Keratinocyte (primary cell): ENCODE data around the gene HRH3. TPM values are rescaled to one million over a fixed set of nuclear protein-coding genes. Genes with fewer than 3 reads are reported as not detected.

Source experiments
- DNase-seq: peaks from one replicate; pipeline ENCODE4 v3.0.0-alpha.2; 2011; ENCODE audit warnings: low read depth, missing footprints, low spot score
- FAIRE-seq: peaks from 2 replicates; lab custom pipeline; 2011; peaks lifted over from hg19 to GRCh38; lab: Jason Lieb, UNC
- H2AFZ ChIP-seq: 2 replicates; pipeline ENCODE4 v1.6.0; 2012; ENCODE audit warnings: low read length, control low read depth, inconsistent platforms; ENCODE audit not compliant: control insufficient read depth
- H3K27ac ChIP-seq: 2 replicates; pipeline ENCODE4 v1.5.1; 2011; ENCODE audit warnings: low read length; ENCODE audit not compliant: control insufficient read depth, insufficient read depth
- H3K27me3 ChIP-seq: 3 replicates; pipeline ENCODE4 v1.6.0; 2011; ENCODE audit warnings: low read length; ENCODE audit not compliant: control insufficient read depth, insufficient read depth; ENCODE audit errors: extremely low read depth
- H3K36me3 ChIP-seq, 2 experiments: 2 replicates in 1 of 2; 3 replicates in 1 of 2; pipeline ENCODE4 v1.5.1; 2011; ENCODE audit warnings: low read length in 2 of 2, mild to moderate bottlenecking in 1 of 2; ENCODE audit not compliant: control insufficient read depth in 2 of 2, insufficient read depth in 2 of 2; ENCODE audit errors: extremely low read depth in 1 of 2
- H3K4me1 ChIP-seq: 3 replicates; pipeline ENCODE4 v1.5.1; 2011; ENCODE audit warnings: low read length; ENCODE audit not compliant: control insufficient read depth, insufficient read depth; ENCODE audit errors: extremely low read depth
- H3K4me2 ChIP-seq: 3 replicates; pipeline ENCODE4 v1.6.0; 2011; ENCODE audit warnings: low read depth, low read length; ENCODE audit not compliant: control insufficient read depth, insufficient read depth; ENCODE audit errors: extremely low read depth
- H3K4me3 ChIP-seq, 3 experiments: fragments of 200-600 bp in 1 of 3; sonication (generic) in 1 of 3; 2 replicates in 2 of 3; 3 replicates in 1 of 3; pipeline ENCODE4 v1.5.1; 2011 to 2016; ENCODE audit warnings: low read length in 3 of 3, mild to moderate bottlenecking in 3 of 3, control low read depth in 2 of 3, inconsistent platforms in 1 of 3, low read depth in 1 of 3, mixed read lengths in 1 of 3, mixed run types in 1 of 3, moderate library complexity in 1 of 3; ENCODE audit not compliant: control insufficient read depth in 2 of 3, insufficient read depth in 2 of 3; ENCODE audit errors: extremely low read depth in 1 of 3
- H3K79me2 ChIP-seq: 2 replicates; pipeline ENCODE4 v1.6.0; 2012; ENCODE audit warnings: low read length; ENCODE audit not compliant: control insufficient read depth, insufficient read depth
- H3K9ac ChIP-seq: 3 replicates; pipeline ENCODE4 v1.6.0; 2011; ENCODE audit warnings: low read length; ENCODE audit not compliant: control insufficient read depth, insufficient read depth; ENCODE audit errors: extremely low read depth
- H3K9me1 ChIP-seq: 3 replicates; pipeline ENCODE4 v1.6.0; 2011; ENCODE audit warnings: low read length; ENCODE audit not compliant: control insufficient read depth, insufficient read depth; ENCODE audit errors: extremely low read depth
- H3K9me3 ChIP-seq: 2 replicates; pipeline ENCODE4 v1.5.1; 2012; ENCODE audit warnings: low read depth, low read length; ENCODE audit not compliant: control insufficient read depth
- H4K20me1 ChIP-seq: 3 replicates; pipeline ENCODE4 v1.6.0; 2011; ENCODE audit warnings: low read length; ENCODE audit not compliant: control insufficient read depth, insufficient read depth; ENCODE audit errors: extremely low read depth
- CTCF ChIP-seq, 3 experiments: IDR thresholded peaks in 1 of 3; conservative IDR thresholded peaks in 1 of 3; optimal IDR thresholded peaks in 1 of 3; 2 replicates in 2 of 3; 3 replicates in 1 of 3; pipeline versions ENCODE3 to v1.5.1; 2011; ENCODE audit warnings: low read length in 3 of 3, mild to moderate bottlenecking in 3 of 3, moderate library complexity in 2 of 3, control low read depth in 1 of 3, inconsistent platforms in 1 of 3; ENCODE audit not compliant: insufficient read depth in 2 of 3; ENCODE audit errors: extremely low read depth in 1 of 3
- EZH2 ChIP-seq: IDR thresholded peaks from one replicate; pipeline ENCODE4 v1.6.1; 2012; ENCODE audit warnings: inconsistent platforms, mild to moderate bottlenecking, low read length, moderate library complexity
- dilution Hi-C: fragments of 300-500 bp; cut with MboI; formaldehyde crosslinking; loops from one replicate; pipeline ENCODE4 v1.7.0; 2020; ENCODE audit warnings: low sequenced_read_pairs; ENCODE audit not compliant: extremely low pct_ligation_motif_present
- polyA plus RNA-seq, 5 experiments: library from polyadenylated mRNA; depleted of rRNA in 3 of 5; stranded (reverse) in 3 of 5; stranded (forward) in 1 of 5; unstranded in 1 of 5; fragments of >200 nt; gene quantifications; 1 replicate in 1 of 5; 2 replicates in 3 of 5; 3 replicates in 1 of 5; pipeline versions ENCODE4 v1.2.1 to v1.2.3, GENCODE V29; 2011 to 2012; ENCODE audit warnings: missing spikeins in 2 of 5, low read depth in 1 of 5, low replicate concordance in 1 of 5

The HRH3 gene
- polyA plus RNA-seq, 1 donor (not counting 4 experiments of a cell fraction or from before 2014, with no cell fraction given) = not detected

- H3K27ac ChIP-seq = no peak overlapping the region
- H3K27me3 ChIP-seq = no peaks in the 10 kb centered on the region
- H3K4me3 ChIP-seq = no peak overlapping the region
- peaks cover 15 to 37% of the 10 kb centered on the region in 2 experiments for H3K36me3 ChIP-seq
- H3K4me1 ChIP-seq = peaks cover 13% of the 10 kb centered on the region
- no peaks in the 10 kb centered on the region for H3K79me2 ChIP-seq
- TF ChIP-seq EZH2 (no peak), CTCF (optimal IDR thresholded peaks at IDR 0.05 in 1 of 3, IDR thresholded peaks at IDR 0.05 in 1 of 3, conservative IDR thresholded peaks at IDR 0.05 in 1 of 3; ENCODE audit: extremely low read depth in 1 of 3, insufficient read depth in 2 of 3, low read length in 3 of 3) (no peak)
- no peaks in the 10 kb centered on the region for H3K9me1 ChIP-seq
- H3K9me3 ChIP-seq = peaks cover 3% of the 10 kb centered on the region
- FAIRE-seq (no peak), DNase-seq (no peak)
- no peaks in the 10 kb centered on the region for H4K20me1 ChIP-seq
- dilution Hi-C loops = no loop called here
- H3K4me2 ChIP-seq = no peak overlapping the region
- no peak overlapping the region for H3K9ac ChIP-seq
- H2AFZ ChIP-seq = no peak overlapping the region
Observed at GRCh38 chr20:62269378-62269777, 49.3 kb upstream of the HRH3 start.

- Histone ChIP-seq H3K27ac (no peak overlapping the region), H3K4me3 (no peak overlapping the region), H3K4me1 (peaks cover 13% of the 10 kb centered on the region), H3K9me1 (no peaks in the 10 kb centered on the region), H3K4me2 (no peak overlapping the region), H3K9ac (no peak overlapping the region), H2AFZ (no peak overlapping the region), H3K79me2 (no peaks in the 10 kb centered on the region), H3K36me3 (peaks cover 18 to 39% of the 10 kb centered on the region in 2 experiments), H3K9me3 (peaks cover 3% of the 10 kb centered on the region), H4K20me1 (no peaks in the 10 kb centered on the region), H3K27me3 (no peaks in the 10 kb centered on the region)
- FAIRE-seq (no peak), DNase-seq (no peak)
- TF ChIP-seq EZH2 (no peak), CTCF (optimal IDR thresholded peaks at IDR 0.05 in 1 of 3, IDR thresholded peaks at IDR 0.05 in 1 of 3, conservative IDR thresholded peaks at IDR 0.05 in 1 of 3; ENCODE audit: extremely low read depth in 1 of 3, insufficient read depth in 2 of 3, low read length in 3 of 3) (no peak)
- dilution Hi-C loops = no loop called here
Observed at GRCh38 chr20:62268228-62268900, 48.3 kb upstream of the HRH3 start.
